GM18867 (cell line): ENCODE measurements around the gene ATP2B2.
"Not testable (repeated sequence)": the region's sequence is repeated elsewhere in the genome, so short reads cannot be mapped to it uniquely, and the experiment has no call there.

Experiments used
- ATAC-seq: cut with Tn5 transposase; IDR thresholded peaks from one replicate; pipeline ENCODE4 v1.9.1; 2021; ENCODE audit warnings: mild to moderate bottlenecking, moderate library complexity; ENCODE audit not compliant: unreplicated experiment

ATP2B2 gene

GRCh38 chr3:10389339-10389738 is 116.0 kb downstream of the ATP2B2 start:
- ATAC-seq, result no peak

GRCh38 chr3:10387881-10388609 is 117.3 kb downstream of the ATP2B2 start:
- no peak for ATAC-seq

DNA sequence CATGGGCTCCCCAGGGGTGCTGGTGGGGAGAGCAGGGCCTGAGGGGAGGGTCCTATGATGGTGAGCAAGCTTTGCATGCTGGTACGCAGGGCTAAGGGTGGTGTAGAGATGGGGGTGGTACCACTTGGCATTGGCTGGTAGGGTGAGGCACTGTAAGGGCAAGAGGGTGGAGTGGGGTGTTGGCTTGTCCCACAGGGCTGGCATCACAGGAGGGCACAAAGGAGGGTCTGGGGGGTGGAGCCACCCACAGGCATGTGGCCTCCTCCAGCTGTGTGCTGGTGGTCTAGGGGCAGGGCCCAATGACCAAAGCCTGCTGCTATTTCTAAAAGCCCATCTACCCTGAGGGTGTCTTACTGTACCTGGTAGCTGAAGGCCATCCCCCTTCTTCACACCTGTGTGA is 119.3 kb downstream of the ATP2B2 start:
- ATAC-seq, result no peak

GRCh38 chr3:10384541-10385360 is 120.6 kb downstream of the ATP2B2 start:
- ATAC-seq, result no peak

DNA sequence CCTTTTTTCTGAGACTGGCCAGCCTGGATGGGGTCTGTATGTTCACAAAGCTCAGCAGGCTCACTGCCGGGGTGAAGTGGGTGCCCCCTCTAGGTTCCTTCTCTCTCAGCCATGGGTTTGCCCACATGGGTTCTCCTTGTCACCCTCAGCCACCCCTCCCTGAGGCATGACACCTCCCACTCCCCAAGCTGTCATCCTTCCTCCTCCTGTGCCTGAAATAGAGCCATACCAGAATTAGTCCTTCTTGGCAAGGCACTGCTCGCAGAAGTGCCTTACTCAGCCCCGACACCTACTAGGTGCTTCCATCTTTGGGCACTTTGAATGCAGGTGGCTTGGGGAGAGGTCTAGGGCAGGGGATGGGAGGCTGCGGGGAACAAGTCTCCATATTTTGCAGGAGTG is 121.5 kb downstream of the ATP2B2 start:
- ATAC-seq, result no peak

GRCh38 chr3:10382892-10383849 is 122.2 kb downstream of the ATP2B2 start:
- ATAC-seq, result no peak

DNA sequence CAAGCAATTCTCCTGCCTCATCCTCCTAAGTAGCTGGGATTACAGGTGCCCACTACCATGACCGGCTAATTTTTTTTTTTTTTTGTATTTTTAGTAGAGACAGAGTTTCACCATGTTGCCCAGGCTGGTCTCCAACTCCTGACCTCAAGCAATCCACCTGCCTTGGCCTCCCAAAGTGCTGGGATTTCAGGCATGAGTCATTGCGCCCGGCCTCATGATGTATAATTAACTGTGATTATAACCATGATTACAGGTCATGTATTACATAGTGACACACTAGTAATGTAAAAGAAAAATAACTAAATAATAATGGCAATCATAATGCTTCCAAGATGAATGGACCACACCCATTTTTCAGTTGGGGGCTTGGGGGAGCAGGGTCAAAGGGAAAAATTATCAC is 122.9 kb downstream of the ATP2B2 start:
- not testable (repeated sequence) for ATAC-seq

DNA sequence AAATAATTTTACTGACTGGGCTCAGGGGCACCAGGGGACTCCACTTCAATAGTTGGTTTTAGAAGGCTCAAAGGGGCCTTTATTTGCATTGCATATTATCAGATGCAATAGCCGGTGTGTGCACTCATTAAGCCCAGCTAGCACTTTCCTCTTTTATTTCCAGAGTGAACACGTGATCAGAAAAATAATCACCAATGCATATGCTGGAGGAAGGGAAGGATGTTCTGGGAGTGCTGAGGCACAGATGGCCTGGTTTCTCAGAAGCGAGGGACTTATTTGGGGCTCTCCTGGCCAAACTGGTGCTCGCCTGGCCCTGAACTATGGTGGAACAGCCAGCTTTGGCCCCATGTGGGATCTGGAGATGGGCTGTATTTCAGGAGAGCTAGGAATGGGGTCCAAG is 124.0 kb downstream of the ATP2B2 start:
- ATAC-seq, result no peak

DNA sequence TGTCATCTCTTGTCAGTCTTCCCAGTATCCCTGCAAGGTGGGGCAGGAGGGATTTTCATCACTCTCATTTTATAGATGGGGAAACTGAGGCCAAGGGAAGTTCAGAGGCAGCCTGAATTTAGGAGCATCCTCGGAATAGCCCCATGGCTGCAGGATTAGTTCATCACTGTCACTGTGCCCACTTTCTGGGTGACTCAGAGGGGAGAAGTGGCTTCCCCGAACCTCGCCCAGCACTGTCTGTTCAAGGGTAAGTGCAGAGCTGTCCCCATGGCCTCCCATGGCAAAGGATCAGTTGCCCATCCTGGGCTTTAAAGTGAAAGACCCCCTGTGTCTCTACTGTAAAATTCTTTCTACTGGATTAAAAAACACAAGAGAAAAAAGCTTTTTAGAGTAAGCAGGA is 124.5 kb downstream of the ATP2B2 start:
- no peak for ATAC-seq

GRCh38 chr3:10379961-10380360 is 125.4 kb downstream of the ATP2B2 start:
- ATAC-seq, result no peak

- ATAC-seq, result no peak
Observed at GRCh38 chr3:10379161-10379560, 126.2 kb downstream of the ATP2B2 start.

DNA sequence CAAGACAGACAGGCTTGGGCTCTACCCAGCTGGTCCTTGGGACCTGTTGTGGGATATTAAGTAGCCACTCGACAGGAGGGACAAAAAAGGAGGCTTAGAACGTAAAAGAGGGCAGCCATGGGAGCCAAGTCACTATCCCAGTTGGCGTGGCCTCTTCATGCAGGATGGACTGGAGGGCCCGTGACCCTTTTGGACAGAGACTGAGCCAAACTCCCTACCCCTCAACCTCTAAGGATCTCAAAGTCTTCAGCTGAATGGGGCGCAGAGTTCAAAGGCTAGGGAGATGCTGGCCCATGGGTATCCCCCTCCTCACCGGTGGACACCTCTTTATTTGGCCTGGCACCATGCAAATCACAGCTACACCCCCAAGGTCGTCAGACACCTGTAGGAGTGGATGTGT is 126.6 kb downstream of the ATP2B2 start:
- no peak for ATAC-seq

DNA sequence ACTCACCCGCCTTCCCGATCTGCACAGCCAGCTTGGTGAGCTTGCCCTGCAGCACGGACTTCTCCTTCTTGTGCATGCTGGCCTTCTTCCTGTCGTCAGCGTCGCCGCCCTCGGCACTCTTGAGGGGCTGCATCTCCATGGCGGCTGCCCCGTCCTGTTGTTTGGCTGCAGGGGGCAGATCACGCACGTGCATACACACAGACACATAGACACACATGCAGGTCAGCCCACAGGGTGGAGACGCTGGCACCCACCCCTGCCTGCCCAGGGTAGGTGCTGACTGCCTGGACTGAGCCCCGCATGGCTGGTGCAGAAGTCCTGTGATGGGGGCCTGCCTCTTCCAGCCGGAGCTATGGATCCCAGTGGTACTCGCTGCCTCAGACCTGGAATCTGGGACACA is 127.1 kb downstream of the ATP2B2 start:
- no peak for ATAC-seq

GRCh38 chr3:10377148-10377725 is 128.1 kb downstream of the ATP2B2 start:
- no peak for ATAC-seq

- ATAC-seq, result no peak
Observed at GRCh38 chr3:10376353-10376752, 129.0 kb downstream of the ATP2B2 start.

- no peak for ATAC-seq
Observed at GRCh38 chr3:10375296-10376053, 129.9 kb downstream of the ATP2B2 start.

DNA sequence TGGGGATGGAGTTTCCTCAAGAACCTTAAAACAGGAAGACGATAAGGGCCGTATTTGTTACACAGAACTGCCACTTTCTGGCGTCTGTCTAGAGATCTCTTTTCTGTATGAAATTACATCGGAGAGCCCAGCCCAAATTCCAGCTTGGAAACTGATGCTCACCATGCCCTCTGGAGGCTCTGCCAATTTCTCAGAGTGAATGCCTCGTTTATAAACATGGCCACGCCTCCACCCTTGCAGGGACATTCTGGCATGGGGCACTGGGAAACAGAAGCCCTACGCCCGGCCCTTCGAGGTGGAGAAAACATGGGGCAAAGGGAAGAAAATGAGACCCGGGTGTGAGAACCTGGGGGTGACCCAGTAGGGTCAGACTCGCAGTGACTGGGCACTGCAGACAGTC is 131.1 kb downstream of the ATP2B2 start:
- no peak for ATAC-seq

- ATAC-seq, result no peak
Observed at GRCh38 chr3:10373686-10374261, 131.6 kb downstream of the ATP2B2 start.

DNA sequence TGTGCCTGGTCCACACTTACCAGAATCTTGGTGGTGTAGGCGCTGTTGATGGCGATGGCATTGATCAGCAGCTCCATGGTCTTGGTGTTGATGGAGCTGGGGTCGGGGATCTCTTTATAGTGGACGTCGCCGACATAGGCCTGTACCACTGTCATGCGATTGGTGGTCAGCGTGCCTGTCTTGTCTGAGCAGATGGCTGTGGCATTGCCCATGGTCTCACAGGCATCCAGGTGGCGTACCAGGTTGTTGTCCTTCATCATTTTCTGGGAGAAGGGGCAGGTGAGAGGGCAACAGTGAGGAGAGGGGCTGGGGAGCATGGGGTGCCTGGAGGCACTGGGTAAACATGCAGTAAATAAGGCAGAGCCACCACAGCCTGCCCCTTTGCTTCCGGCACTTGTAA is 133.6 kb downstream of the ATP2B2 start:
- no peak for ATAC-seq

- ATAC-seq, result no peak
Observed at GRCh38 chr3:10371167-10371566, 134.2 kb downstream of the ATP2B2 start.
